OCI-LY3 (cell line): Measurements from ENCODE around the gene TPBGL.

Experiments
- H2AFZ ChIP-seq: fragments of 200-600, 300-600 bp; shearing (Covaris generic); 2 replicates; pipeline ENCODE4 v1.6.0; 2014; ENCODE audit warnings: antibody characterized with exemption, low read depth, low read length
- H3K27ac ChIP-seq: fragments of 200-600, 300-600 bp; sonication (generic); 2 replicates; pipeline ENCODE4 v1.5.1; 2014; ENCODE audit warnings: mild to moderate bottlenecking, low read length, moderate library complexity, mixed read lengths
- H3K27me3 ChIP-seq: fragments of 200-600, 300-600 bp; sonication (generic); 2 replicates; pipeline ENCODE4 v1.6.1; 2014; ENCODE audit warnings: low read depth, low read length, mixed read lengths
- H3K36me3 ChIP-seq: fragments of 200-600, 300-600 bp; sonication (generic); replicated peaks from 2 replicates; pipeline ENCODE3; 2014; ENCODE audit warnings: low read depth, low read length, mixed read lengths
- H3K4me1 ChIP-seq: fragments of 300-600, 200-600 bp; sonication (generic); 2 replicates; pipeline ENCODE4 v1.6.1; 2014; ENCODE audit warnings: low read length, mixed read lengths
- H3K4me2 ChIP-seq: fragments of 200-600, 300-600 bp; sonication (generic); 2 replicates; pipeline ENCODE4 v1.6.1; 2014; ENCODE audit warnings: low read length, mixed read lengths
- H3K4me3 ChIP-seq: fragments of 300-600, 200-600 bp; sonication (generic); 2 replicates; pipeline ENCODE4 v1.5.1; 2014; ENCODE audit warnings: antibody characterized with exemption, mild to moderate bottlenecking, low read length, moderate library complexity
- H3K79me2 ChIP-seq: fragments of 300-600, 200-600 bp; shearing (Covaris generic); 2 replicates; pipeline ENCODE4 v1.6.1; 2014; ENCODE audit warnings: mild to moderate bottlenecking, low read length, mixed read lengths
- H3K9ac ChIP-seq: fragments of 300-600, 200-600 bp; shearing (Covaris generic); 2 replicates; pipeline ENCODE4 v1.6.0; 2014; ENCODE audit warnings: mild to moderate bottlenecking, low read length, moderate library complexity
- H3K9me3 ChIP-seq: fragments of 200-600, 300-600 bp; shearing (Covaris generic); 2 replicates; pipeline ENCODE4 v1.6.1; 2014; ENCODE audit warnings: low read length, mixed read lengths; ENCODE audit not compliant: insufficient read depth
- H4K20me1 ChIP-seq: fragments of 200-600, 300-600 bp; sonication (generic); 2 replicates; pipeline ENCODE4 v1.6.1; 2016; ENCODE audit warnings: low read length, mixed read lengths; ENCODE audit not compliant: insufficient read depth
- CTCF ChIP-seq: fragments of 200-600, 300-600 bp; sonication (generic); IDR thresholded peaks from 2 replicates; pipeline ENCODE4 v1.5.1; 2014; ENCODE audit warnings: antibody characterized with exemption, low read length, low read depth
- EZH2phosphoT487 ChIP-seq: fragments of 200-600 bp; shearing (Covaris generic); IDR thresholded peaks from 2 replicates; pipeline ENCODE4 v1.6.1; 2018; ENCODE audit warnings: antibody characterized with exemption, mixed run types, low read depth

TPBGL gene

DNA sequence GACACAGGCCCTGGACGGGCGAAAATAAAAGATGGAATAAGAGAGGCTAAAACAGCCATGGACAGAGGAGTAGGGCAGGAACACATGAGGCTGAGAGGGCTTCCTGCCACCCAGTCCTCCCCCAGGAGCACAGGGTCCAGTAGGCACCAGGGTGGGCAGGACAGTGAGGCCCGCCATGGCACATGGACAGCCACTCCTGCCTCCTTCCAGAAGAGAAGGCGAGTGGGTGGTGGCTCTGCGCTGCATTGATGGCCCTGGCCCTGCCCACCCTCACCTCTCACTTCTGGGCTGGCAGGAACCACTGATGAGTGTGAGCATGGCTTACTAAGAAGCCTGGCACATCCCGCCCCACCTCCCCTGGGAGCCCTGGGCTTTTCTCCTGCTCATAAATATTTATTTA, 51.2 kb downstream of the TPBGL start:
- no peak overlapping the region for H3K4me2 ChIP-seq

DNA sequence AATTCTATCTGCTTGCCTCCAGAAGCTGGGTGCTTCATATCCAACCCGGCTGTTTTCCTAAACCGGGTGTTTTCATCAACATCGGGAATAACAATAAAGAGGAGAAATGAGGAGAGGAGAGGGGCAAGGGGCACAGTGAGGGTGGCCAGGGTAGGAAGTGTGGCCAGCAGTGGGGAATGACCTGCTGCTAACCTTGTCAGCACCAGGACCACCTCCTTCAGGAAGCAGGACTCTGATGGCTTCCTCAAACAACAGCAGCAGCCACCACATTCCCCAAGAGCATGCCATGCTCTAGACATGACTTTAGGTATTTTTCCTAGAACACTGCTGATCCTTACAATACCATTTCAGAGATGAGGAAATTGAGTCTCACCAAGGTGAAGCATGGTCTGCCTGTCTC, 52.4 kb downstream of the TPBGL start:
- no peaks in the 10 kb centered on the region for H3K9me3 ChIP-seq
- TF ChIP-seq EZH2phosphoT487 (no peak), CTCF (no peak)
- H2AFZ ChIP-seq, result no peak overlapping the region
- H4K20me1 ChIP-seq, result no peaks in the 10 kb centered on the region
- no peak overlapping the region for H3K9ac ChIP-seq
- H3K4me2 ChIP-seq, result no peak overlapping the region
- no peaks in the 10 kb centered on the region for H3K79me2 ChIP-seq
- H3K36me3 ChIP-seq, result no peaks in the 10 kb centered on the region
- peaks cover 28% of the 10 kb centered on the region; the same call in 1 of the 2 replicates for H3K27me3 ChIP-seq
- H3K27ac ChIP-seq, result no peak overlapping the region
- H3K4me1 ChIP-seq, result no peaks in the 10 kb centered on the region
- H3K4me3 ChIP-seq, result no peak overlapping the region

More for the DNA sequence above, 51.2 kb downstream of the TPBGL start:
- no peaks in the 10 kb centered on the region for H3K79me2 ChIP-seq
- H3K9me3 ChIP-seq, result no peaks in the 10 kb centered on the region
- H2AFZ ChIP-seq, result no peak overlapping the region
- no peaks in the 10 kb centered on the region for H3K4me1 ChIP-seq
- no peak overlapping the region for H3K4me3 ChIP-seq
- TF ChIP-seq CTCF (no peak), EZH2phosphoT487 (no peak)
- no peaks in the 10 kb centered on the region for H4K20me1 ChIP-seq
- no peak overlapping the region for H3K27ac ChIP-seq
- no peaks in the 10 kb centered on the region for H3K36me3 ChIP-seq
- no peak overlapping the region for H3K9ac ChIP-seq
- peaks cover 28% of the 10 kb centered on the region; the same call in 1 of the 2 replicates for H3K27me3 ChIP-seq
